Neural cell (in vitro differentiated cells): Measurements from ENCODE around the gene PAX2. TPM values are rescaled to one million over a fixed set of nuclear protein-coding genes. Genes with fewer than 3 reads are reported as not detected.

Experiments
- H2AFZ ChIP-seq: fragments of 200-600, 300-800 bp; sonication (generic), shearing (Covaris generic); 2 replicates; pipeline ENCODE4 v1.6.0; 2014; ENCODE audit warnings: low read depth, mild to moderate bottlenecking, antibody characterized with exemption, low read length, moderate library complexity
- H3F3A ChIP-seq: fragments of 200-600 bp; shearing (Covaris generic); 2 replicates; pipeline ENCODE4 v1.6.1; 2016; ENCODE audit warnings: mild to moderate bottlenecking, moderate library complexity, mixed read lengths, antibody characterized with exemption, low read length; ENCODE audit not compliant: insufficient read depth, poor library complexity, severe bottlenecking
- H3K27ac ChIP-seq: fragments of 200-600, 300-800 bp; sonication (generic), shearing (Covaris generic); 2 replicates; pipeline ENCODE4 v1.5.1; 2014; ENCODE audit warnings: mild to moderate bottlenecking, low read length, moderate library complexity
- H3K27me3 ChIP-seq: fragments of 300-800, 200-600 bp; sonication (generic), shearing (Covaris generic); 2 replicates; pipeline ENCODE4 v1.6.0; 2014; ENCODE audit warnings: mild to moderate bottlenecking, low read depth, low read length, moderate library complexity; ENCODE audit not compliant: insufficient read depth
- H3K36me3 ChIP-seq: fragments of 300-800, 200-600 bp; sonication (generic), shearing (Covaris generic); 2 replicates; pipeline ENCODE4 v1.5.1; 2014; ENCODE audit warnings: mild to moderate bottlenecking, antibody characterized with exemption, low read length, moderate library complexity; ENCODE audit not compliant: insufficient read depth
- H3K4me2 ChIP-seq: fragments of 300-800, 200-600 bp; sonication (generic), shearing (Covaris generic); 2 replicates; pipeline ENCODE4 v1.6.0; 2014; ENCODE audit warnings: mild to moderate bottlenecking, low read length
- H3K4me3 ChIP-seq: fragments of 300-800, 200-600 bp; sonication (generic), shearing (Covaris generic); 2 replicates; pipeline ENCODE4 v1.5.1; 2014; ENCODE audit warnings: mild to moderate bottlenecking, low read length, moderate library complexity
- H3K79me2 ChIP-seq: fragments of 200-600 bp; shearing (Covaris generic); replicated peaks from 2 replicates; pipeline ENCODE4 v1.6.0; 2014; ENCODE audit warnings: mild to moderate bottlenecking, low read length, moderate library complexity; ENCODE audit not compliant: insufficient read depth
- H3K9ac ChIP-seq: fragments of 300-800, 200-600 bp; sonication (generic), shearing (Covaris generic); 2 replicates; pipeline ENCODE4 v1.6.1; 2016; ENCODE audit warnings: mild to moderate bottlenecking, low read length, mixed read lengths
- H3K9me2 ChIP-seq: fragments of 200-600 bp; shearing (Covaris generic); 2 replicates; pipeline ENCODE4 v1.6.1; 2016; ENCODE audit warnings: mild to moderate bottlenecking, low read length, mixed read lengths; ENCODE audit not compliant: insufficient read depth
- H3K9me3 ChIP-seq: fragments of 200-600, 300-800 bp; sonication (generic), shearing (Covaris generic); 2 replicates; pipeline ENCODE4 v1.6.1; 2016; ENCODE audit warnings: mild to moderate bottlenecking, mixed run types, low read length, moderate library complexity, mixed read lengths
- H4K20me1 ChIP-seq: fragments of 200-600 bp; shearing (Covaris generic); 2 replicates; pipeline ENCODE4 v1.6.1; 2016; ENCODE audit warnings: mild to moderate bottlenecking, mixed run types; ENCODE audit not compliant: insufficient read depth
- CTCF ChIP-seq: fragments of 450-650 bp; IDR thresholded peaks from 2 replicates; pipeline ENCODE4 v1.5.1; 2014; ENCODE audit warnings: antibody characterized with exemption, mild to moderate bottlenecking, moderate library complexity; ENCODE audit not compliant: poor library complexity, severe bottlenecking
- EP300 ChIP-seq: fragments of 450-650 bp; conservative IDR thresholded peaks from 2 replicates; pipeline ENCODE4 v1.6.1; 2014; ENCODE audit warnings: antibody characterized with exemption, mild to moderate bottlenecking, moderate library complexity; ENCODE audit not compliant: poor library complexity, severe bottlenecking
- EZH2 ChIP-seq: fragments of 200-600, 300-800 bp; shearing (Covaris generic), sonication (generic); IDR thresholded peaks from 2 replicates; pipeline ENCODE4 v1.6.1; 2014; ENCODE audit warnings: antibody characterized with exemption, low read length, borderline replicate concordance, mild to moderate bottlenecking; ENCODE audit not compliant: insufficient read depth, poor library complexity, severe bottlenecking
- MXI1 ChIP-seq: fragments of 450-650 bp; conservative IDR thresholded peaks from 2 replicates; pipeline ENCODE4 v1.6.1; 2014; ENCODE audit warnings: antibody characterized with exemption, mild to moderate bottlenecking; ENCODE audit not compliant: poor library complexity, severe bottlenecking
- POLR2AphosphoS5 ChIP-seq: IDR thresholded peaks from 2 replicates; pipeline ENCODE4 v1.6.1; 2012
- RAD21 ChIP-seq: fragments of 450-650 bp; conservative IDR thresholded peaks from 2 replicates; pipeline ENCODE4 v1.6.1; 2014; ENCODE audit warnings: antibody characterized with exemption, mild to moderate bottlenecking, moderate library complexity
- SMC3 ChIP-seq: fragments of 450-650 bp; conservative IDR thresholded peaks from 2 replicates; pipeline ENCODE4 v1.6.1; 2014; ENCODE audit warnings: antibody characterized with exemption, mild to moderate bottlenecking, moderate library complexity; ENCODE audit not compliant: poor library complexity
- TAF1 ChIP-seq: IDR thresholded peaks from 2 replicates; pipeline ENCODE4 v1.6.1; 2012; ENCODE audit warnings: low read depth
- polyA plus RNA-seq: library from polyadenylated mRNA; depleted of rRNA; stranded (reverse); fragments of >200 nt; gene quantifications from 2 replicates; pipeline ENCODE4 v1.2.3, GENCODE V29; 2014
- TF ChIP-seq, protein P1 (sequence below): IDR thresholded peaks from 2 replicates; pipeline ENCODE4 v1.6.1; 2012; ENCODE audit warnings: borderline replicate concordance

PAX2 gene
- polyA plus RNA-seq, 1 donor from 2014 or later = not detected

- Histone ChIP-seq H3K79me2 (no peaks in the 10 kb centered on the region), H3F3A (no peaks in the 10 kb centered on the region), H3K36me3 (no peaks in the 10 kb centered on the region), H2AFZ (no peak overlapping the region), H3K4me2 (no peak overlapping the region), H3K27ac (no peak overlapping the region), H3K27me3 (peaks cover 100% of the 10 kb centered on the region), H3K9me3 (no peaks in the 10 kb centered on the region), H3K9me2 (no peaks in the 10 kb centered on the region), H3K9ac (no peak overlapping the region), H3K4me3 (no peak overlapping the region), H4K20me1 (no peaks in the 10 kb centered on the region)
- TF ChIP-seq EZH2 (peak; percentile 30), MXI1 (no peak)
Measured at GRCh38 chr10:100747456-100748230, 2.3 kb downstream of the PAX2 start.

DNA sequence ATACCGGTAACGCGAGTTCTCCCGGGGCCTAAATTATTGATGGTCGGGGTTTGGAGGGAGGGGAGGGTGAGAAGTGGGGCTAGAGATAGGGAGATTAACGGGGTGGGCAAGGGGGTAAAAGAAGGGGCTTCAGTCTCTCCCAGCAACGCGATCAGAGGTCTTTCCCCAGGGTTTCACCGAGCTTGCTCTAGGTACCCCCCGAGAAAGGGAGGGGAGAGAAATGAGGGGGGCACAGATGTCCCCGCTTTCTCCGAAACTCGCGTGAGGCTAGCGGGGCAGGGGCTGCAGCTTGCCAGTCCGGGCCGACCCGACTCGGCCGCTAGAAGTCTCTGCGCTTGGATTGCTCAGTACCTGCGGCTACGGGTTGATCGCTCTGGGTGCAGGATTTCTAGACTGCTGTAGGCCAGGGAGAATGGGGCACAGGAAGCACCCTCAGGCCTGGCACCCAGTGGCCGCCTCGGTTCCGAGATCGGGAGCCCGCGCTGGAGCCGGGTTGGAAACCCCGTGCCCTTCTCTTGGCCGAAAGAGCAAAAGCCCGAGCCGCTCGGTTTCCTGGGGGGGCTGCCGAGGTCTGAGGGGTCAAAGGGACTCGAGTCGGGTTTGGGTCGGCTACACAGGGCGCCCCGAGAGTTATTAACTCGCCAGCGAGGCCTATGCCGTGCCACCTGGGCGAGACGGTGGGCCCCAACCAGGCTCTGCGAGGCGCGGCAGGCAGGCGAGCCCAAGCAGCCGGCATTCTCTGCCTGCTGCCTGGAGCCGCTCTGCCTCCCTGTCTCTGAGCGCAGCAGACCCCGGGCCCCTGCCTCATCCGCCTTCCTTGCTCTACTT is 3.1 kb downstream of the PAX2 start:
- no peak overlapping the region for H3K4me2 ChIP-seq
- no peaks in the 10 kb centered on the region for H3K36me3 ChIP-seq
- H4K20me1 ChIP-seq = no peaks in the 10 kb centered on the region
- no peaks in the 10 kb centered on the region for H3K79me2 ChIP-seq
- H3K9ac ChIP-seq = no peak overlapping the region
- peak; percentile 97 for TF ChIP-seq EZH2
- TF ChIP-seq EP300 = no peak
- TF ChIP-seq, protein P1, sequence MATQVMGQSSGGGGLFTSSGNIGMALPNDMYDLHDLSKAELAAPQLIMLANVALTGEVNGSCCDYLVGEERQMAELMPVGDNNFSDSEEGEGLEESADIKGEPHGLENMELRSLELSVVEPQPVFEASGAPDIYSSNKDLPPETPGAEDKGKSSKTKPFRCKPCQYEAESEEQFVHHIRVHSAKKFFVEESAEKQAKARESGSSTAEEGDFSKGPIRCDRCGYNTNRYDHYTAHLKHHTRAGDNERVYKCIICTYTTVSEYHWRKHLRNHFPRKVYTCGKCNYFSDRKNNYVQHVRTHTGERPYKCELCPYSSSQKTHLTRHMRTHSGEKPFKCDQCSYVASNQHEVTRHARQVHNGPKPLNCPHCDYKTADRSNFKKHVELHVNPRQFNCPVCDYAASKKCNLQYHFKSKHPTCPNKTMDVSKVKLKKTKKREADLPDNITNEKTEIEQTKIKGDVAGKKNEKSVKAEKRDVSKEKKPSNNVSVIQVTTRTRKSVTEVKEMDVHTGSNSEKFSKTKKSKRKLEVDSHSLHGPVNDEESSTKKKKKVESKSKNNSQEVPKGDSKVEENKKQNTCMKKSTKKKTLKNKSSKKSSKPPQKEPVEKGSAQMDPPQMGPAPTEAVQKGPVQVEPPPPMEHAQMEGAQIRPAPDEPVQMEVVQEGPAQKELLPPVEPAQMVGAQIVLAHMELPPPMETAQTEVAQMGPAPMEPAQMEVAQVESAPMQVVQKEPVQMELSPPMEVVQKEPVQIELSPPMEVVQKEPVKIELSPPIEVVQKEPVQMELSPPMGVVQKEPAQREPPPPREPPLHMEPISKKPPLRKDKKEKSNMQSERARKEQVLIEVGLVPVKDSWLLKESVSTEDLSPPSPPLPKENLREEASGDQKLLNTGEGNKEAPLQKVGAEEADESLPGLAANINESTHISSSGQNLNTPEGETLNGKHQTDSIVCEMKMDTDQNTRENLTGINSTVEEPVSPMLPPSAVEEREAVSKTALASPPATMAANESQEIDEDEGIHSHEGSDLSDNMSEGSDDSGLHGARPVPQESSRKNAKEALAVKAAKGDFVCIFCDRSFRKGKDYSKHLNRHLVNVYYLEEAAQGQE = no peak
- no peak for TF ChIP-seq TAF1
- H3K9me2 ChIP-seq = no peaks in the 10 kb centered on the region
- no peaks in the 10 kb centered on the region for H3K9me3 ChIP-seq
- H3K27me3 ChIP-seq = peaks cover 100% of the 10 kb centered on the region
- H3K27ac ChIP-seq = no peak overlapping the region
- H3K4me3 ChIP-seq = peak overlapping the region; percentile 30
- no peak overlapping the region for H2AFZ ChIP-seq
- H3F3A ChIP-seq = no peaks in the 10 kb centered on the region

GRCh38 chr10:100749059-100749308 is 3.6 kb downstream of the PAX2 start:
- Histone ChIP-seq H3K27ac (no peak overlapping the region), H3K27me3 (peaks cover 100% of the 10 kb centered on the region), H3K4me3 (no peak overlapping the region), H2AFZ (no peak overlapping the region), H3F3A (no peaks in the 10 kb centered on the region), H3K9ac (no peak overlapping the region), H3K79me2 (no peaks in the 10 kb centered on the region), H3K4me2 (no peak overlapping the region), H4K20me1 (no peaks in the 10 kb centered on the region), H3K9me2 (no peaks in the 10 kb centered on the region), H3K36me3 (no peaks in the 10 kb centered on the region), H3K9me3 (no peaks in the 10 kb centered on the region)
- TF ChIP-seq EZH2 (no peak), RAD21 (no peak), POLR2AphosphoS5 (no peak), CTCF (no peak), MXI1 (no peak), SMC3 (no peak), EP300 (no peak), TAF1 (no peak)
- TF ChIP-seq, protein P1 = no peak
